Measurements from ENCODE around the gene ADD2. TPM values are rescaled to one million over a fixed set of nuclear protein-coding genes. Genes with fewer than 3 reads are reported as not detected.

ADD2 gene
- total RNA-seq, 3 donors from 2014 or later (not counting 1 experiment from before 2014, with no cell fraction given): 0.16 to 1.4 (median 0.40) TPM

- ATAC-seq: no peak
- intact Hi-C loops (cut with micrococcal nuclease): no loop called here
Observed at GRCh38 chr2:70765507-70765906, 2.5 kb downstream of the ADD2 start.

GRCh38 chr2:70759446-70759845, 8.6 kb downstream of the ADD2 start:
- H3K27me3 Mint-ChIP-seq (ENCODE audit: low read depth in 2 of 2): peaks cover 36 to 52% of the 10 kb centered on the region in 2 donors
- ATAC-seq: no peak
- Histone ChIP-seq H3K9me3 (ENCODE audit: control insufficient read depth, insufficient read depth, low read length) (no peaks in the 10 kb centered on the region), H3K27ac (ENCODE audit: low read length) (no peak overlapping the region), H3K4me1 (ENCODE audit: control insufficient read depth, insufficient read depth, low read length) (no peaks in the 10 kb centered on the region), H3K4me3 (ENCODE audit: low read length) (no peak overlapping the region), H3K27me3 (ENCODE audit: control insufficient read depth, insufficient read depth, low read length) (peaks cover 3% of the 10 kb centered on the region), H3K36me3 (ENCODE audit: control insufficient read depth, insufficient read depth, low read length) (no peaks in the 10 kb centered on the region)
- no peak for TF ChIP-seq CTCF (IDR thresholded peaks at IDR 0.05)
- H3K4me1 Mint-ChIP-seq: no peaks in the 10 kb centered on the region
- no peaks in the 10 kb centered on the region for H3K9me3 Mint-ChIP-seq
- DNase-seq: no peak
- no peak overlapping the region for H3K4me3 Mint-ChIP-seq
- H3K27ac Mint-ChIP-seq: no peak overlapping the region
- 73% methylated on average over 1 of the region's 1 CpG for WGBS (ENCODE audit: insufficient coverage)
- no peaks in the 10 kb centered on the region for H3K36me3 Mint-ChIP-seq
- intact Hi-C loops (cut with micrococcal nuclease): no loop called here

More at GRCh38 chr2:70765507-70765906, 2.5 kb downstream of the ADD2 start:
- Mint-ChIP-seq H3K4me1 (peaks cover 19 to 22% of the 10 kb centered on the region in 2 donors), H3K27me3 (ENCODE audit: low read depth in 2 of 2) (peaks cover 51 to 59% of the 10 kb centered on the region in 2 donors), H3K4me3 (no peak overlapping the region), H3K36me3 (no peaks in the 10 kb centered on the region), H3K9me3 (no peaks in the 10 kb centered on the region), H3K27ac (no peak overlapping the region)
- TF ChIP-seq CTCF (IDR thresholded peaks at IDR 0.05): no peak
- Histone ChIP-seq H3K9me3 (ENCODE audit: control insufficient read depth, insufficient read depth, low read length) (no peaks in the 10 kb centered on the region), H3K27ac (ENCODE audit: low read length) (no peak overlapping the region), H3K27me3 (ENCODE audit: control insufficient read depth, insufficient read depth, low read length) (peaks cover 23% of the 10 kb centered on the region), H3K36me3 (ENCODE audit: control insufficient read depth, insufficient read depth, low read length) (no peaks in the 10 kb centered on the region), H3K4me1 (ENCODE audit: control insufficient read depth, insufficient read depth, low read length) (peaks cover 14% of the 10 kb centered on the region), H3K4me3 (ENCODE audit: low read length) (no peak overlapping the region)
- DNase-seq: no peak
- 83% methylated on average over 4 of the region's 7 CpGs for WGBS (ENCODE audit: insufficient coverage)

GRCh38 chr2:70757966-70758365, 10.0 kb downstream of the ADD2 start:
- WGBS (ENCODE audit: insufficient coverage): 95% methylated on average over 7 of the region's 7 CpGs
- no peak for DNase-seq
- intact Hi-C loops (cut with micrococcal nuclease): no loop called here

More at GRCh38 chr2:70757966-70758365, 10.0 kb downstream of the ADD2 start:
- H3K36me3 ChIP-seq (ENCODE audit: control insufficient read depth, insufficient read depth, low read length): no peaks in the 10 kb centered on the region
- no peak overlapping the region for H3K4me3 ChIP-seq (ENCODE audit: low read length)
- Mint-ChIP-seq H3K9me3 (no peaks in the 10 kb centered on the region), H3K27me3 (ENCODE audit: low read depth in 2 of 2) (peaks cover 31 to 52% of the 10 kb centered on the region in 2 donors), H3K36me3 (no peaks in the 10 kb centered on the region), H3K4me3 (no peak overlapping the region), H3K4me1 (no peaks in the 10 kb centered on the region), H3K27ac (no peak overlapping the region)
- no peak overlapping the region for H3K27ac ChIP-seq (ENCODE audit: low read length)
- no peaks in the 10 kb centered on the region for H3K4me1 ChIP-seq (ENCODE audit: control insufficient read depth, insufficient read depth, low read length)
- H3K9me3 ChIP-seq (ENCODE audit: control insufficient read depth, insufficient read depth, low read length): no peaks in the 10 kb centered on the region
- ATAC-seq: no peak
- no peak for TF ChIP-seq CTCF (IDR thresholded peaks at IDR 0.05)
- H3K27me3 ChIP-seq (ENCODE audit: control insufficient read depth, insufficient read depth, low read length): peaks cover 3% of the 10 kb centered on the region
